C1 segment of cervical spinal cord (tissue), 14 donors: Measurements from ENCODE around the gene INPP5J.
"Not testable (repeated sequence)": the region's sequence is repeated elsewhere in the genome, so short reads cannot be mapped to it uniquely, and the experiment has no call there.

Experiments used
- DNase-seq, 14 donors: peaks; one replicate each; lab custom pipeline; 2025; lab: John Stamatoyannopoulos, UW

Gene INPP5J

DNA sequence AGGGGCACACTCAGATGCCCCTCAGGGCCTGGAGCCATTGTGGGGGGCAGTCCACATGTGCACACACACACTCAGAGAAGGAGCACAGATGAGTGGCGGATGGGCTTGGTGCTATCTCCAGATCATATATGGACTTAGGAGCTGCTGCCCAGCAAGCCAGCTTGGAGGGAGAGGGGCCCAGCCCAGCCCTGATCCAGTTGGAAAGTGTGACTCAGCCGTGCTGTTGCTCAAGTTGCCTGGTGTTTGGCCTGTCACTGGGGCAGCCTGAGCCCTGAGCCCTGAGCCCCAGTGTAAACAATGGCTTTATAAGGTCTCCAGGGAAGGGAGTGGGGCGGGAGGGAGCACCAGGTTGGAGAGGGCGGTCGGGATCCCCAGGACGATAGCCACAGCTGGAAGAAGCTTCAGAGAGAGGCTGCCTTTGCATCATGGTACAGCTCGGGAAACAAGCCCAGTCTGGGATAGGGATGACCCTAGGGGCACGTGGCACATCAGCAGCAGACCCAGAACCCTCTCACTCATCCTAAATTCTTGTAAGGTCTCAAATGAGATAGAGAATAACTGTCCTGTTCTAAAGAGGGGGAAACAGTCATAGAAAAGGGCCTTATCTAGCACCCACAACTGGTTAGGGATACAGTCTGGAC, 20.2 kb upstream of the INPP5J start:
- DNase-seq = no peak

DNA sequence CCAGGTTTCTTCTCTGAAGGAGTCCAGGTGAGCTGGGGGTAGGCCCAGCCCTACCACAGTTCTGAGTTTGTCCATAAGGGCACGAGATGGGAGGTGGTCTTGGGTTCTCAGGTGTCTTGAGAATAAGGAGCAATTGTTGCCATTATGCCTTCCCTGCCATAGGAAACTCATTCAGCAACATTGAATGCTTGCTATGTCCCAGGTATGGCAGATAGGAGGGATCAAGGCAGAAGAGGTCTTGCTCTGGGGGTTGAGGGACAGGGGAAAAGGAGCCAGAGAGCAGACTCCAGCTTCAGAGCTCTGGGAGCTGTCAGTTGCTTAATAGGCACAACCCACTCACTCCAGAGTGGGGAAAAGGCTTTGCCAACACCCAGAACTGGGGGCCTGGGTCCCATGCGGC, 19.7 kb upstream of the INPP5J start:
- no peak for DNase-seq

DNA sequence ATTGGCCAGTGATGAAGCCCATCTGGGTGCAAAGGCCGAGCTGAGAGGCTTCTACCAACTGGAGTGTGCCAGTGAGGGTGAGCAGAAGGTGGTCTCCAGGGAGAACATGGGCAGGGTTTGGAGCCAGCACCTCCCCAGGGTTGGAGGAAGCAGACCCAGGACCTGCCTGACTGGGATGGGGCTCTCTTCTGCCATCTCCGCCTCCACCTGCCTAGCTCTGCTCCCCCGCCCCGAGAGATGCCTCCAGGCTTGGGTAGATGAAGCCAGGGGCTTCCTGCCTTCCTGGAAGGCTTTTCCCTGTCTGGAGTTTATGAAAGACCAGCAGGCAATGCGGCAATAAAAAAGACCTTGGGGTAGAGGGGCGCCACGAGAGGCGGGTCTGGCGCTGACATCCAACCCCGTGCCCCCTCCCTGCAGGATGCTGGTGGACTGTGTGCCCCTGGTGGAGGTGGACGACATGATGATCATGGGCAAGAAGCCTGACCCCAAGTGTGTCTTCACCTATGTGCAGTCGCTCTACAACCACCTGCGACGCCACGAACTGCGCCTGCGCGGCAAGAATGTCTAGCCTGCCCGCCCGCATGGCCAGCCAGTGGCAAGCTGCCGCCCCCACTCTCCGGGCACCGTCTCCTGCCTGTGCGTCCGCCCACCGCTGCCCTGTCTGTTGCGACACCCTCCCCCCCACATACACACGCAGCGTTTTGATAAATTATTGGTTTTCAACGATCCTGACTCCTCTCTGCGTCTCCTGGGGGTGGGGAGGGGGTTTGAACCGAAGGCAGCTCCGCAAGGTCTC, 18.7 kb upstream of the INPP5J start:
- DNase-seq = no peak

DNA sequence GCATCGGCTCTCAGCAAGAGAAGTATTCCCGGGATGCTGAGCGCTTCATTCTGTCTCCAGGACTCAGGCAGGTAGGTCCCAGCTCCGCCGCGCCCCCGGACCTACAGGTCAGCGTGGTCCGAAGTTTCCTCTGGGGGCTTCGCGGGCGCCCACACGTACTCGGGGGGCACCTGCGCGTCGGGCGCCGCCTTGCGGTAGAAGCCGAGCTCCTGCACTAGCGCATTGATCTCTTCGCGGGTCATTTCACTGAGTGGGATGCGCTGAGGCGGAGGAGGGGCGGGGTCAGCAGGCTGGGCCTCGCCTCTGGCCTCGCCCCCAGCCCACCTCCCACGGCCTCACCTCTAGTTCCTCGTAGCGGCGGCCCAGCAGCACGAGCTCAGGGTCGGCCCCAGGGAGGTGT, 17.9 kb upstream of the INPP5J start:
- DNase-seq = no peak

DNA sequence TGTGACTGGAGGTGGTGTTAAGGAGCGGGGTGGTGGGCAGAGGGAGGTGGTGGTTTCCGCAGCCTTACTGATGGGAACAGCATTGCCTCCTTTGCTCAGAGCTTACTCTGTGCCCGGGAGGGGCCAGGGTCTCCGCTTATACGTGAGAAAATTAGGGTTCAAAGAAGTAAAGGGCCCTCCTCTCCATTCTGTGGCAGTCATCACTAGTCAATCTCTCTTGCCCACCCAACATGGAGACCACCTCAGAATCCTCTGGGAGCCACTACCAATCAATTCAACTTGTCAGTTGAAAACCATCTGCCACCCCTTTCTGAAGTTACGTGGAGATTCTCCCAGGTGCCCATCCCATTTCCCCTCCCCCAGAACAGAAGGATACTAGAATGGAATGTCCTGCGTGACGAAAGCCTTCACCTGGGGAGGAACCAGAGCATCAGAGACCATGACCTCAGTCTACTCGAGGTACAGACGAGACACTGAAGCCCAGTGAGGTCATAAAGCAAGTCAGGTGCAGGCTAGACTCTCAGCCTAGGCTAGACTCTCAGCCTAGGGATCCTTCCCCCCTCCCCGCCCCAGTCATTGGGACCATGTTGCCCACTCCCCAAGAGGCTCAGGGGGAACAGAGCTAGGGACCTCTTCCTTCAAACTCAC, 17.4 kb upstream of the INPP5J start:
- no peak for DNase-seq

DNA sequence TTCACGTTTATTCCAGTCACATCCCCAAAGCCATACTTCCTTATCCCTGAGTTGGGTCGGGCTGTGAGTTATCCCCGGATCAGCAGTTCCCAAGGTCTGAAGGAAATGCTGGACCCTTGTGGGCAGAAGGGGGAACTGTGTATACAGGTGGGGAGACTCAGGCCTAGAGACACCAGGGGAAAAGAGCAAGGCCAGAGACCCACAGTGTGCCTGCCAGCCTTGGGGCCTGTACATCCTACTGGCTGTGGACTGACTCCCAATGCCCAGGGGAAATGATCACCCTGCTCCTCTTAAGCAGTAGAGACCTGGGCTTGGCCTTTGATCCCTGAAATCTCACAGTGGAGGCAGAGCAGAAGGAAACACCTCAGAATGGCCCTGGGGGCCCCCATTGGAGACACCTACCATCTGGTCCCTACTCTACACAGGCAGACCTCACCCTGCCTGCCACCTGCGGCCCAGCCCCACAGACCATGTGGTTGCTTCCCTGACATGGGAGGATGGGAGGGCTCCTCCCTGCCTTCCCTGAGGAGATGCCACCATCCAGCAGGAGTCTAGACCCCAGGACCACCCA, 16.7 kb upstream of the INPP5J start:
- DNase-seq = no peak

DNA sequence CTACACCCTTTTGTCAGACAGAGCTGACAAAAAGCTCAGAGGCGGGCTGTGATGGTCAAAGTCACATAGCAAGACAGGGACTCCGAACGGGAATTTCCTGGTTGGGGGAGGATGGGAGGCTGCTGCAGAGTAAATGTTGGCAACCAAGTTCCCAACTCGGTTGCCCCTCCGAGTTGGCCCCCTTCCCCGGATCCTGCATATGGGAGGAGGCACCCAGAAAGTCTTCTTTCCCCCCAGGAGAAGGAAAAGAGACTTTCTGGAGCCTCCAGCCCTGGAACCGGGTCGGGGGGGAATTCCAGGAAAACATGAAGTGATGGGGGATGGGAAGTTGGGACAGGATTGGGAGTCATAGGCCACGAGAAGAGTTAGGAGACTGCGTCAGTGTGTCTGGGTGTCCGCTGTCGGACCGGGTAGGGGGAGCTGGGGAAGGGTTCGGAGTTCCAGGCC, 16.0 kb upstream of the INPP5J start:
- peak in 4 of 14 donors; percentile 51 to 62 (median 52) for DNase-seq

DNA sequence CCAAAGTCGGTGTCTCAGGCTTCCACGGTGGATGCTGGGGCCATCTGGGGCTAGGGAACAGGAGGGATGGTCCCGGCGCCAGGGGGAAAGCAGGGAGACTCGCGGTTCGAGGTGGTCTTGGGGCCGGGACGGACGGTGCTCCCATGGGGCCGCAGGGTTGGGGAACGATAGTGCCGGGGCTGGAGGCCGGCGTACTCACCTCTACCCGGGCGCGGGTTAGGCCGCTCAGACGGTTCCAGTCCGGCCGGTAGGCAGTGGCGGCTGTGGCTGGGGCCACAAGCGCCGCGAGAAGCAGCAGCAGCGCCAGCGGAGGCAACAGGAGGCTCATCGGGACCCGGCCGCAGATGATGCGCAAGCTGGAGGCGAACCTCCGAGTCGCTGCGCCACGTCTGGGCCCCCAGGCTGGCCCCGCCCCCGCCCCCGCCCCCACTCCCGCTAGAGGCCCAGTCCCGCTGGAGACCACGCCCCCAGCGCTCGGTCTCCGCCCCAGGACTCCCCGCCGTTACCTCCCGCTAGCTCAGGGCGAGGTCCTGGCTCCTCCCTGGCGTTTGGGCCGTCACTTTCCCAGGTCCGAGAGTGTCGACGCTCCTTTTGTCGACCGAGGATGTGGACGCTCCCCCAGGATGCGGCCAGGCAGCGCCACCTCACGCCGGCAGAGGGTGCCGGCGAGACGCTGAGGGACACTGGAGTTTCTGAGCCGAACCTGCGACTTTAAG, 15.4 kb upstream of the INPP5J start, which contains the start of gene SELENOM:
TSS of gene SELENOM (minus strand) at position 391 of the 716 bp plus-strand sequence. CDS start at position 328, 63 bp downstream.
- DNase-seq = peak; percentile 44 to 97 (median 84)

DNA sequence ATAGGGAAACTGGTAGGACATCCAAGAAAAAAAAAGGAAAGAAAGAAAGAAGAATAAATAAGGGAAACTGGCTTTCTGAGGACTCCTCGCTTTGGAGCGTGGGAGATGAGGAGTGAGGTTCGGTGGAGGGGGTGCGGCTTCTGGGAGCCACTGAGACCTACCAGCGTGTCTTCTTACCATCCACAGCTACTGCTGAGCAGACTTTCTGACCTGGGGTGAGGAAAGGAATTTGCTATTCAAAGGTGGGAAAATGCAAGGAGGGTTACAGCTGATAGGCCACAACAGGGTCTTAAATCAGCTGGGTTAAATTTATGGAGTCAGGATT, 14.9 kb upstream of the INPP5J start:
- no peak for DNase-seq

DNA sequence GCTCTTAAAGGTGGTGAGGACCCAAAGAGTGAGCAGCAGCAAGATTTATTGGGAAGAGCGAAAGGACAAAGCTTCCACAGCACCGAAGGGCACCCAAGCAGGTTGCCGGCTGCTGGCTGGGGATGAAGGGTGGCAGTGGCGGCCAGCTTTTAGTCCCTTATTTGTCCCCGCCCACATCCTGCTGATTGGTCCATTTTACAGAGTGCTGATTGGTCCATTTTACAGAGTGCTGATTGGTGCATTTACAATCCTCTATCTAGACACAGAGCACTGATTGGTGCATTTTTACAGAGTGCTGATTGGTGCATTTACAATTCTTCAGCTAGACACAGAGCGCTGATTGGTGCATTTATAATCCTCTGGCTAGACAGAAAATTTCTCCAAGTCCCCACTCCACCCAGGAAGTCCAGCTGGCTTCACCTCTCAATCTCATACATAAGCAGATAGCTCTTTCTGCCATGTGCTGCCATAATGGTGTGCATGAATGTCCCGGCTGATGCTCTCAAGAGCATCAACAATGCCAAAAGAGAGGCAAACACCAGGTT, 10.1 kb upstream of the INPP5J start:
- not testable (repeated sequence) for DNase-seq

DNA sequence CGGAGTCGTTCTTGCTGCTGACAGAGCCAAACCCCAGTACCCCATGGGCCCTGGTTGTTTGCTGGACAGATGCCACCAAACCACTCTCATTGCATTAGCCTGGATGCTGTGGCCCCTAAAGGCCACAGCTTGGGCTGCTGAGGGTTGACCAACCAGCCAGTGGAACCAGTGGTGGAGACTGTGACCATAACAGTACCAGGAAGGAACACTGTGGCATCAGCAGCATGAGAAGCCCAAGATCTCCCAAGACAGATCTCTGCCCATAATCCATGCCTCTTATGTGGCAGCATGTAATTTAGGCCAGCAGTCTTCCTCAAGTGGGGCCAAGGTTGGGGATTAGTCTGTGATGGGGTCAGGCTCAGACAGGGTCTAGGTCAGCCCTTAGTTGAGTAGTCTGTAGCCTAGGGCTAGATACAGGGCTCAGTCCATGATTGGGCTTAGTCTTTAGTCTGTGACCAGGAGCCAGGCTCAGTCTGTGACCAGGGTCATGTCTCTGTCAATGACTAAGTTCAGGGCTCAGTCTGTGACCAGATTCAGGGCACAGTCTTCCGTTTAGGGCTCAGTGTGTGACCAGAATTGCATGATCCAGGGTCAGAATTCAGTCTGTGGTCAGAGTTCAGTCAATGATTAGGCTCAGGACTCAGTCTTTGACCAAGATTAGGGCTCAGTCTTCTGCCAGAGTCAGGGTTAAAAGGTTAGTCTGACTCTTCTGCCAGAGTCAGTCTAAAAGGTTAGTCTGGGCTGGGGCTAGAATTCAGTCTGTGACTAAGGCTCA, 4.5 kb upstream of the INPP5J start:
- no peak for DNase-seq

DNA sequence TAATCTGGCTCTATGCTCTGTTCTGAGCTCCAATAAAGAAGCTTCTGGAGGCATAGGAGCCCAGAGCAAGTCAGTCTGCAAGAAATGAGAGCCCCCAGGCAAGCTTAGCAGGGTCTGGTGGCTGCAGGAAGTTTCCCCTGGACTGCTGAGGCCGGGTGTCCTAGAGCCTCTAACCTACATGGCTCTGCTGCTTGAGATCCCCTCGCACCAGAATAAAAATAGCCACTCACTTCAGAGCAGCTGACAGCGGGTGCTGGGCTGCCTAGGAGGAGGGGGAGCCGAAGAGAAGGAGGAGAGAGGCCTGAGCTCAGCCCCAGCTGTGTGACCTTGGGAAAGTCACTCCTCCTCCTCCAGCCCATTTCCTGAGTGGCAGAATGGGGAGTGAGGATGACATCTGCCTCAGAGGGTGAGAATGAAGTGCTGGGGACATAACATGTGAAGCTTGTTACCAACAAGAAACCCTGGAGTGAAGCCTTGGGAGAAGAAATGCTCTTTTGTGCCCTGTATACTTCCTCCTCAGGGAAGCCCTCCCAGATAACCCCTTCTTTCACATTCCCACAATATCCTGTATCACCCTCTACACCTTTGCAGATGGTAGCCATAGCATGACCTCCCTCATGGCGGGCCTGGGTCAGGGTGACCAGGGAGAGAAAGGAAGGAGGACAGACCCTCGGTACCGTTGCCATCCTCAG, 3.6 kb upstream of the INPP5J start:
- no peak for DNase-seq

DNA sequence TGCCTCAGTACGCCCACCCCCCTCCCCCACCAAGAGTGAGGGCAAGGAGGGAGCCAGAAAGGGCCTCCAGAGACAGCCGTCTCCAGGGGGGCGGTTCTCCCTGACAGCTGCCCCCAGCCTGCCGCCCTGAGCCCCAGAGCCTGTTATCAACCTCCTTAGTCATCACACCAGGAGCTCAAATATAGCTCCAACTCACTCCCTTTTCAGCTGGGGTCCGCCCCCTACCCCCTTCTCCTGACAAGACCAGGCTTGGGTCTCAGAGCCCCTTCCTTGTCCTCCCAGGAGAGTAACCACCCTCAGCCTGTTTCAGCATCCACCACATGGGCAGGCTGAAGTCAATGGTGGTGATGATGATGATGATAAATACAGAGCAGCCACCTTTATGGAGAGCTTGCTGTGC, 2.5 kb upstream of the INPP5J start:
- DNase-seq = no peak

DNA sequence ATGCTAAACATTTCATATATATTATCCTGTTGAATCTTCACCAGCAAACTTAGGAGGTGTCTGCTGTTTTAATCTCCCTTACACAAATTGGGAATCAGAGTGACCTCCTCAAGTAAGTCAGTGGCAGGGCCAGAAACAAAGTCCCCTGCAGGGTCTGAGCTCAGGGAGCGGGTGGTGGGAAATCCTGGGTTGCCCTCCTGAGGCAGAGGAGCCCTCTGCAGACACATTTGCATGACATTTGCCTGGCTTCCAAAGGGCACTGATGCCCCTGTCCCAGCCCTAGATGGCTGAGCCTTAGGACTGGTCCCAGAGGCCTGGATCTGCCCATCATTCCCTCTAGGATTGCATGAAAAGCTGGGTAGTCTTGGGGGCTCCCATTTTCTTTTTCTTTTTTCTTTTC, 2.1 kb upstream of the INPP5J start:
- DNase-seq = no peak

DNA sequence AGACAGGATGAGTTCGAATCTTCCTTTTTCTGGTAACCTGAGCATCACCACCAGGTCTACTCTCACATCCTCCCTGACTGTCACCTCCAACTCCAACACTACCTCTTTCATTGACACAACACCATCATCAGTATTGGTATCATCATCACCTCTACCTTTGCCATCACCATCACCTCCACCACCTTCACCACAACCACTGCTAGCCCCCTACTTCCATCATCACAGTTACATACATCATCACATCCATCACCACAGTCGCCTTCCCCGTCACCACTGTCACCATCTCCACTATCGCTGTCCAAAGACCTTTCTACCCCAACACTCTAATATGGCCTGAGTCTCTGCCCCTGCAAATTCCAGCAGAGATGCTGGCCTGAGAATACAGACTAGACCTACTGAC, 1.4 kb upstream of the INPP5J start:
- no peak for DNase-seq

DNA sequence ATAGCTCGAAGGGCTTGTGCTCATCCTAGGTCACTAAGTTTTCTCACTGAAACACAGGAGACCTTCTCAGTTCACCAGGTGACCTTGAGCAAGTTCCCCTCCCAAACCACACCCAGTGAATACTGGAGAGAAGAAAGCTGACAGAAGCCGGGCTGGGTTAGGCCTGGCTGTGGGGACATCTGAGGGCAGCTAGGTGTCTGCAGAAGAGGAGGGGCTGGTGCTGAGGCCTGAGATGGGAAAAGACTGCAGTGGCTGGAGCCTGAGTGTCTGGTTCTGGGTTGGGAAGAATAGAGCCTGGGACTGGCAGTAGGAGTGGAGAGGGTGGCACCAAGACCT, 602 bp upstream of the INPP5J start:
- no peak for DNase-seq

DNA sequence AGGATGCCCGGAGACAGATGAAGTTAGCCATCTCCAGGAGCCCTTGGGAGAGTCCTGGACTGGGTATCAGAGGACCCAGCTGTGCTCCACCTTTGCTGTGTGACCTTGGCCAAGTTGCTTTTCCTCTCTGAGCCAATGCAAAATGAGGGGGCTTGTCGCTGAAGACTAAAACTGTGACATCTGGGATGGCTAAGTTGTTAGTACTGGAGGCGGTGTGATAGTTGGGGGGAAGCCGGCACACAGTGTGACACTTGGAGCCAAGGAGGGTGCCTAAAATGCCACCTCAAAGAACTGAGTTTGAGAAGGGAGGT, 481 bp downstream of the INPP5J start:
- DNase-seq = no peak

DNA sequence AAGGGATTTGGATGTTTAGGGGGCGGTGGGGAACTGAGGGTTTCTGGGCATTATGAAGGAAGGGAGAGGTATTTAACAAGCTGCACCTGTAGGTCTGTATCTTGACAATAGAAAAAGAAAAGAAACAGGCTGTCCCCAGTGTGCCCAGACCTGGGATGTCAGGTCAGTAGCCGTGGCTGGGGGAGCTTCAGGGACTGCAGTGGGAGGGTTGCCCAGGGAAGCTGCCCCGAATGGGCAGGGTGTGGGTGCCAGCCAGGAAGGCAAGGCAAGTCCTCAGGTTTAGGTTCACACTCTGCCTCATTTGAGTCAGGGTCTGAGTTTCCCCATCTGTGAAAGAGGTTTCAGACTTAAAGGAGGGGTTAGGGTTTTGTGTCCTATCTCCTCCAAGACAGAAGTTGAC, 1.5 kb downstream of the INPP5J start:
- peak in 1 of 14 donors; percentile 17 for DNase-seq

DNA sequence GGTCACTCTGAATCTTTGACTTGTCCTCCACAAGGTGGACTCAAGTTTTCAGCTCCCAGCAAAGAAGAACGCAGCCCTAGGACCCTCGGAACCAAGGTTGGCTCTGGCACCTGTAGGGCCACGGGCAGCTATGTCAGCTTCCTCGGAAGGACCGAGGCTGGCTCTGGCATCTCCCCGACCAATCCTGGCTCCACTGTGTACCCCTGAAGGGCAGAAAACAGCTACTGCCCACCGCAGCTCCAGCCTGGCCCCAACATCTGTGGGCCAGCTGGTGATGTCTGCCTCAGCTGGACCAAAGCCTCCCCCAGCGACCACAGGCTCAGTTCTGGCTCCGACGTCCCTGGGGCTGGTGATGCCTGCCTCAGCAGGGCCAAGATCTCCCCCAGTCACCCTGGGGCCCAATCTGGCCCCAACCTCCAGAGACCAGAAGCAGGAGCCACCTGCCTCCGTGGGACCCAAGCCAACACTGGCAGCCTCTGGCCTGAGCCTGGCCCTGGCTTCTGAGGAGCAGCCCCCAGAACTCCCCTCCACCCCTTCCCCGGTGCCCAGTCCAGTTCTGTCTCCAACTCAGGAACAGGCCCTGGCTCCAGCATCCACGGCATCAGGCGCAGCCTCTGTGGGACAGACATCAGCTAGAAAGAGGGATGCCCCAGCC, 2.2 kb downstream of the INPP5J start:
- DNase-seq = peak in 1 of 14 donors; percentile 23
